Medulla oblongata (tissue), 1 donor: ENCODE data around the gene FAM221A.
A peak's percentile ranks its signal among the peaks of the same experiment; 100 is the strongest.
"Not testable (repeated sequence)": the region's sequence is repeated elsewhere in the genome, so short reads cannot be mapped to it uniquely, and the experiment has no call there.

Experiments used
- DNase-seq: peaks from one replicate; pipeline ENCODE4 v3.0.0-alpha.2; 2015; ENCODE audit errors: extremely low spot score

Gene FAM221A

DNA sequence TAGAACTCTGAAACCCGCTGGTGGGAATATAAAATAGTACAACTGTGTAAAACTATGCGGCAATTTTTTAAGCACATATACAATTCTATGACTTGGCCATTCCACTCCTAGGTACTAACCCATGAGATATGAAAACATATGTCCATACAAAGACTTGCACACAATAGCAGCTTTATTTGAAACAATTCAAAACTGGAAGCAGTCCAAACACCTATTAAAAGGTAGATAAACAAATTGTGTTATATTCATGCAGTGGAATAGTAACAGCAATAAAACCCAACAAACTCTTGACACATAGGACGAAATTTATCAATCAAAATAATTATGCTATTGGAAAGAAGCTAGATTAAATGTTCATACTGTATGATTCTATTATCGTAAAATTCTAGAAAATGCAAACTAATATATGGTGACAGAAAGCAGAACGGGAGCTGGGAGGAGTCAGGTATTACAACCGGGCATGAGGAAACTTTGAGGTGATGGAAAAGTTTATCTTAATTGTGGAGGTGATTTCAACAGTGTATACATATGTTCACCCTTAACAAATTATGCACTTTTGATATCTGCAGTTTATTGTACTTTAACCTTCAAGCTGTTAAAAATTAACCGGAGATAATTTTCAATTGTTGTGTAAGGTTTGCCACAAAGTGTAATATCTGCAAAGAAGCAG is 29.2 kb downstream of the FAM221A start:
- no peak for DNase-seq

DNA sequence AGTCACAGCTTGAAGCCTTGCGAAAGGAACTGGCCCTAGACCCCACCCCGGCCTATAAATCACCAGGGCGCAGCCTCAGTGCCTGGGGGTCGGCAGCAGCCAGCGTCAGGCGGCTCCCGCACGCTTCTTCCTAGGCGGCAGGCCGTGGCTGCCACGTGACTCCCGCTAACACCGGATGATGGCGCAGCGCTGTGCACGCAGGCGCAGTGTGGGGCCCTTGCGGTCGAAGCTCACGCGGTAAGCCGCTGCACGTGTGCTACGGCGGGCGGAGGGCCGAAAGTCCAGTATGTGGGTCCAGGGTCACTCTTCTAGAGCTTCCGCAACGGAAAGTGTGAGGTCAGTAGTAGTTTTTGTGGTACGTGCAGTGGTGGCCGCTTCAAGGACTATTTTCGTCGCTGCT is 30.0 kb downstream of the FAM221A start, which contains the start of gene STK31:
Gene STK31 (plus strand): TSS at position 220 of the 400 bp plus-strand sequence. CDS start 67 bp downstream, at position 287.
- no peak for DNase-seq

GRCh38 chr7:23712368-23713284 is 32.6 kb downstream of the FAM221A start:
- peak; percentile 80 for DNase-seq

DNA sequence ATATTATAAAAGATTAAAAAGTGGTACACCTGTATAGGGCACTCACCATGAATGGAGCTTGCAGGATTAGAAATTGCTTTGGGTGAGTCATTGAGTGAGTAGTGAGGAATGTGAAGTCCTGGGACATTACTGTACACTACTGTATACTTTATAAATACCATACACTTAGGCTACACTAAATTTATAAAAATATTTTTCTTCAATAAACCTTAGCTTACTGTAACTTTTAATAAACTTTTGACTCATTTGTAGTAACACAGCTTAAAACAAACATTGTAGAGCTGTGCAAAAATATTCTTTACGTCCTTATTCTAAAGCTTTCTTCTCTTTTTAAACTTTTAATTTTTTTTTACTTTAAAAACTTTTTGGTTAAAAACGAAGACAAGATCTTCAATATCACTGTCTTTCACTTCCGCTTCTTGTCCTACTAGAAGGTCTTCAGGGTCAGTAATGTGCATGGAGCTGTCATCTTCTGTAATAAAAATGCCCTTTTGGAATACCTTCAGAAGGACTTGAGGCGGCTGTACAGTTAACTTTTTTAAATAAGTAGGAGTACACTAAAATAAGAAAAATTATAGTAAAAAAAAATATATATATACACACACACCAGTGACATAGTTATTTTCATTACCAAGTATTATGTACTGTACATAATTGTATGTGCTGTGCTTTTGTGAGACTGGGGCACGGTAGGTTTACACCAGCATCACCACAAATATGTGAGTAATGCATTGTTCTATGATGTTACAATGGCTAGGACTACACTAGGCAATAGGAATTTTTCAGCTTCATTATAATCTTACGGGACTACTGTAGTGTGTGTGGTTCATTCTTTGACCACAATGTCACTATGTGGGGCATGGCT is 33.5 kb downstream of the FAM221A start:
- no peak for DNase-seq

DNA sequence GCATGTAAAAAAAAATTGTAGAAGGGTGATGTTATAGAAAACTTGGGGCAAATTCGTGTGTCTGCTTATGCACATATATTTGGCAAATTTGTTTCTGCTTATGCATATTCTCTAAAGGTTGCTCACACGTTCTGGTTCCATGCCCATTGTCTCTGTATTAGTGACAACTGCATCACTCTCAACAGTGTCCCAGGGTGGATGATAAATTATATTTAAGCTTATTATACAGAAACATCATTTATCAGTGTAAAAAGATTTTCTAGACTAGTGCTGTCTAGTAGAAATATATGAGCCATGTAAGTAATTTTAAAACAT is 34.1 kb downstream of the FAM221A start:
- DNase-seq = no peak

GRCh38 chr7:23714579-23714978 is 34.6 kb downstream of the FAM221A start:
- no peak for DNase-seq

- DNase-seq = no peak
These were observed 35.1 kb downstream of the FAM221A start for GRCh38 chr7:23715099-23715498.

GRCh38 chr7:23717788-23718187 is 37.8 kb downstream of the FAM221A start:
- no peak for DNase-seq

- DNase-seq = no peak
These were observed 41.5 kb downstream of the FAM221A start for GRCh38 chr7:23721456-23721855.

- DNase-seq = not testable (repeated sequence)
These were observed 42.7 kb downstream of the FAM221A start for GRCh38 chr7:23722587-23723216.

DNA sequence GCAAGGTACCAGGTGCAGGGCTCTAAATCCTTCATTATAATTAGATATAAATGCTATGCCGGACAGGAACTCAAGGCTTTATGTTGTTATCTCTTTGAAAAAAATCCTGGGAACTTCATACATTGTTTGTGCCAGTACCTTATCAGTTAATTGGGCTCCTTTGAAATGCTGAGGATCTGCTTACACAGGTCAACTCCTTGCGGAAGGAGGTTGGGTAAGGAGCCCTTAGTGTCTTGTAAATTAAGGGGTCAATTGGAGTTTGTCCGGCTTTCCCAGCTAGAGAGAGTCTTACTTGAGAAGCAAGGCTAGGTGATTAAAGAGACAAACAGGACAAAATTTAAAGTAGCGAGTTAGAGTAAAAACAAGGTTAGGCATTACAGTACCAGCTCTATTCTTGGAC is 44.1 kb downstream of the FAM221A start:
- DNase-seq = not testable (repeated sequence)

DNA sequence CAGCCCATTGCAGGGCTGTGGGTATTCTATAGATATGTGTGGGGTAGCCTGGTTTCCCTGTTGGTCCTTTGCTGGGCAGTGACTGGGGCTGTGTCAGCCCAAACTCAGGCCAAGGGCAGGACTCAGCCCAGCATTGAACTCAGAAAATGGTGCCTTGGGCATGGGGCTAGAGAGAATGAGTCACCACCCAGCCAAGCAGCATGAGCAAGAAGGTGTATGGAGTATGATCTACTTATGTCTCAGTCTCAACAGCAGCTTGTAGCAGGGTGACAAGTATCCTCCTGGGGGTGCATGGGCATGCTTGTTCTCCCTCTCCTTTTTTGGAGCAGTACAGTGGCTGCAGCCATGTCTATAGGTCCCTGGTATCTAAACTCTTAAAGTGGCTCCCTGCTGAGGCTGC is 62.1 kb downstream of the FAM221A start:
- no peak for DNase-seq

DNA sequence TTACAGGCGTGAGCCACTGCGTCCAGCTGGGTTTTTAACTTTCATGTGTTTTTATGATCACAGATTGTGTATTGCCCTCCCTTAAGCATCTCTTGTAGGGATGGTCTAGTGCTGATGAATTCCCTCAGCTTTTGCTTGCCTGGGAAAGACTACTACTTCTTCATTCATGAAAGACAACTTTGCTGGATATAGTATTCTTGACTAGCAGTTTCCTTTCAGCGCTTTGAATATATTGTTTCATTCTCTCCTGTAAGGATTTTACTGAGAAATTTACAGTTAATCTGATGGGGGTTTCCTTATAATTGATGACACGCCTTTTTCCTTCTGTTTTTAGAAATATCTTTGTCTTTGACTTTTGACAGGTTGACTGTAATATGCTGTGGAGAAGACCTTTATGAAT is 63.2 kb downstream of the FAM221A start:
- no peak for DNase-seq

DNA sequence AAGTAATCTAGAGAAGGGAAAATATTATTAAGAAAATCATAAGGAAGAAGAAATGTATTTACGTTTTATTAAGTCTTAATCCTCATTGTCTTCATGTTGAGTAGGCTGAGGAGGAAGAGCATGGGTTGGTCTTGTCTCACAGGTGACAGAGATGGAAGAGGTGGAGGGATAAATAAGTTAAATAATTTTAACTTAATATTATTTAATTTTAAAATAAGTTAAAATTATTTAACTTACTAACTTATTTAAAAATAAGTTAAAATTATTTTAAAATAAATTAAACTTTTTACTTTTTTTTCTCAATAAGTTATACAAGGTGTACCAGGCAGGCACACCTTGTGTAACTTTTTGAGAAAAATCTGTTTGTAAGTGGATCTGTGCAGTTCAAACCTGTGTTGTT is 66.6 kb downstream of the FAM221A start:
- DNase-seq = no peak

- no peak for DNase-seq
These were observed 71.9 kb downstream of the FAM221A start for GRCh38 chr7:23751852-23752251.
